T-helper 9 cell (primary cell): ENCODE data around the gene MAS1L.

ENCODE experiments used
- DNase-seq: peaks from one replicate; pipeline ENCODE4 v3.0.0-alpha.2; 2020
- total RNA-seq, 2 donors: gene quantifications; one replicate each; lab custom pipeline; 2026; lab: John Stamatoyannopoulos, UW

MAS1L gene
- total RNA-seq, result 0 reads per million in 2 donors

GRCh38 chr6:29487660-29488059 is at the start of gene MAS1L:
Gene MAS1L, minus strand, starts transcription at chr6:29487956. Its CDS starts 54 bp downstream, at chr6:29487902.
- no peak for DNase-seq

GRCh38 chr6:29532320-29532951 is 44.7 kb upstream of the MAS1L start:
- no peak for DNase-seq

- DNase-seq, result no peak
Measured at GRCh38 chr6:29531668-29532067, 43.9 kb upstream of the MAS1L start.

- DNase-seq, result no peak
Measured at GRCh38 chr6:29530671-29531310, 43.0 kb upstream of the MAS1L start.

GRCh38 chr6:29529956-29530355 is 42.2 kb upstream of the MAS1L start:
- no peak for DNase-seq

GRCh38 chr6:29528988-29529560 is 41.3 kb upstream of the MAS1L start:
- no peak for DNase-seq

- no peak for DNase-seq
Measured at GRCh38 chr6:29528300-29528931, 40.7 kb upstream of the MAS1L start.

- DNase-seq, result no peak
Measured at GRCh38 chr6:29527564-29527963, 39.8 kb upstream of the MAS1L start.

- no peak for DNase-seq
Measured at GRCh38 chr6:29527126-29527525, 39.4 kb upstream of the MAS1L start.

- no peak for DNase-seq
Measured at GRCh38 chr6:29525311-29525639, 37.5 kb upstream of the MAS1L start.

GRCh38 chr6:29524444-29525310 is 36.9 kb upstream of the MAS1L start:
- no peak for DNase-seq

GRCh38 chr6:29524044-29524443 is 36.3 kb upstream of the MAS1L start:
- no peak for DNase-seq

GRCh38 chr6:29522227-29522626 is 34.5 kb upstream of the MAS1L start:
- DNase-seq, result no peak

- DNase-seq, result no peak
Measured at GRCh38 chr6:29521006-29521680, 33.4 kb upstream of the MAS1L start.

GRCh38 chr6:29520232-29520631 is 32.5 kb upstream of the MAS1L start:
- no peak for DNase-seq

- no peak for DNase-seq
Measured at GRCh38 chr6:29519291-29520010, 31.7 kb upstream of the MAS1L start.

- DNase-seq, result no peak
Measured at GRCh38 chr6:29517728-29518440, 30.1 kb upstream of the MAS1L start.

- no peak for DNase-seq
Measured at GRCh38 chr6:29517245-29517644, 29.5 kb upstream of the MAS1L start.

GRCh38 chr6:29516108-29516507 is 28.4 kb upstream of the MAS1L start:
- no peak for DNase-seq

- DNase-seq, result no peak
Measured at GRCh38 chr6:29510746-29511300, 23.1 kb upstream of the MAS1L start.

- no peak for DNase-seq
Measured at GRCh38 chr6:29510202-29510601, 22.4 kb upstream of the MAS1L start.
